IgD-negative memory B cell (primary cell): ENCODE measurements around the gene LARP4. TPM values are rescaled to one million over a fixed set of nuclear protein-coding genes. Genes with fewer than 3 reads are reported as not detected.
A peak's percentile ranks its signal among the peaks of the same experiment; 100 is the strongest.
"Not testable (repeated sequence)": the region's sequence is repeated elsewhere in the genome, so short reads cannot be mapped to it uniquely, and the experiment has no call there.

ENCODE experiments used
- H3K27ac Mint-ChIP-seq, 3 donors: one replicate each; pipeline ENCODE4 v1.8.0; 2020 to 2022; ENCODE audit warnings: mild to moderate bottlenecking in 3 of 3, mixed read lengths in 3 of 3, moderate library complexity in 1 of 3
- H3K27me3 Mint-ChIP-seq: one replicate; pipeline ENCODE4 v1.8.0; 2021; ENCODE audit warnings: mixed read lengths
- H3K36me3 Mint-ChIP-seq: one replicate; pipeline ENCODE4 v1.8.0; 2020; ENCODE audit warnings: mild to moderate bottlenecking, mixed read lengths
- H3K4me1 Mint-ChIP-seq, 3 donors: one replicate each; pipeline ENCODE4 v1.8.0; 2020 to 2022; ENCODE audit warnings: mixed read lengths in 3 of 3, mild to moderate bottlenecking in 1 of 3
- H3K4me3 Mint-ChIP-seq, 4 donors: one replicate each; pipeline ENCODE4 v1.8.0; 2020 to 2022; ENCODE audit warnings: mild to moderate bottlenecking in 4 of 4, mixed read lengths in 4 of 4, moderate library complexity in 3 of 4
- H3K9me3 Mint-ChIP-seq, 3 donors: one replicate each; pipeline ENCODE4 v1.8.0; 2020 to 2021; ENCODE audit warnings: mixed read lengths in 3 of 3, mild to moderate bottlenecking in 1 of 3
- polyA plus RNA-seq: library from polyadenylated mRNA; unstranded; fragments of 300-500 nt; fragmentation: Illumina TruSeq; gene quantifications from one replicate; pipeline ENCODE4 v1.2.3, GENCODE V29; 2021

The LARP4 gene
- polyA plus RNA-seq, 1 donor from 2014 or later, result 21.3 TPM

GRCh38 chr12:50519353-50519752 lies 118.7 kb downstream of the LARP4 start:
- H3K36me3 Mint-ChIP-seq, result peaks cover 8% of the 10 kb centered on the region
- no peaks in the 10 kb centered on the region for H3K27me3 Mint-ChIP-seq
- H3K9me3 Mint-ChIP-seq, result no peaks in the 10 kb centered on the region
- H3K27ac Mint-ChIP-seq, result peak overlapping the region in 2 of 3 donors; percentile 20 to 93
- H3K4me3 Mint-ChIP-seq, result peak overlapping the region in 2 of 4 donors; percentile 63 to 79
- H3K4me1 Mint-ChIP-seq, result peaks cover 32 to 46% (median 46%) of the 10 kb centered on the region in 3 donors

- peaks cover 8% of the 10 kb centered on the region for H3K36me3 Mint-ChIP-seq
- H3K9me3 Mint-ChIP-seq, result no peaks in the 10 kb centered on the region
- peak overlapping the region; percentile 84 to 95 (median 93) for H3K27ac Mint-ChIP-seq
- peak overlapping the region; percentile 60 to 83 (median 70) for H3K4me3 Mint-ChIP-seq
- peaks cover 24 to 41% (median 40%) of the 10 kb centered on the region in 3 donors for H3K4me1 Mint-ChIP-seq
- no peaks in the 10 kb centered on the region for H3K27me3 Mint-ChIP-seq
Measured at GRCh38 chr12:50520416-50521207, 119.9 kb downstream of the LARP4 start.

DNA sequence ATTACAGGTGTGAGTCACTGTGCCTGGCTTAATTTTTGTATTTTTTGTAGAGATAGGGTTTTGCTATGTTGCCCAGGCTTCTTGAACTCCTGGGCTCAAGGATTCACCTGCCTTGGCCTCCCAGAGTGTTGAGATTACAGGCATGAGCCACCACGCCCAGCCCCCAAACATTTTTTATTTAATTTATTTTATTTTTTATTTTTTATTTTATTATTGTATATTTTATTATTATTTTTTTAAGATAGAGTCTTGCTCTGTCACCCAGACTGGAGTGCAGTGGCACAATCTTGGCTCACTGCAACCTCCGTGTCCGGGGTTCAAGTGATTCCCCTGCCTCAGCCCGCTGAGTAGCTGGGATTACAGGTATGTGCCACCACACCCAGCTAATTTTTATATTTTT lies 121.1 kb downstream of the LARP4 start:
- Mint-ChIP-seq H3K4me1 (peaks cover 31 to 44% (median 40%) of the 10 kb centered on the region in 3 donors), H3K36me3 (peaks cover 14% of the 10 kb centered on the region)
- H3K27me3 Mint-ChIP-seq, H3K9me3 Mint-ChIP-seq, H3K4me3 Mint-ChIP-seq, H3K27ac Mint-ChIP-seq: not testable (repeated sequence)

- H3K4me1 Mint-ChIP-seq, result peaks cover 37 to 52% (median 41%) of the 10 kb centered on the region in 3 donors
- H3K36me3 Mint-ChIP-seq, result peaks cover 14% of the 10 kb centered on the region
- no peak overlapping the region for H3K4me3 Mint-ChIP-seq
- H3K27me3 Mint-ChIP-seq, result no peaks in the 10 kb centered on the region
- peak overlapping the region in 1 of 3 donors; percentile 2 for H3K27ac Mint-ChIP-seq
- no peaks in the 10 kb centered on the region for H3K9me3 Mint-ChIP-seq
Measured at GRCh38 chr12:50523772-50524171, 123.1 kb downstream of the LARP4 start.

- H3K4me1 Mint-ChIP-seq, result peaks cover 43 to 53% (median 44%) of the 10 kb centered on the region in 3 donors
- no peaks in the 10 kb centered on the region for H3K27me3 Mint-ChIP-seq
- H3K9me3 Mint-ChIP-seq, result no peaks in the 10 kb centered on the region
- H3K27ac Mint-ChIP-seq, result peak overlapping the region in 1 of 3 donors; percentile 2
- peak overlapping the region in 1 of 4 donors; percentile 77 for H3K4me3 Mint-ChIP-seq
- H3K36me3 Mint-ChIP-seq, result peaks cover 14% of the 10 kb centered on the region
Measured at GRCh38 chr12:50524621-50525020, 123.9 kb downstream of the LARP4 start.

DNA sequence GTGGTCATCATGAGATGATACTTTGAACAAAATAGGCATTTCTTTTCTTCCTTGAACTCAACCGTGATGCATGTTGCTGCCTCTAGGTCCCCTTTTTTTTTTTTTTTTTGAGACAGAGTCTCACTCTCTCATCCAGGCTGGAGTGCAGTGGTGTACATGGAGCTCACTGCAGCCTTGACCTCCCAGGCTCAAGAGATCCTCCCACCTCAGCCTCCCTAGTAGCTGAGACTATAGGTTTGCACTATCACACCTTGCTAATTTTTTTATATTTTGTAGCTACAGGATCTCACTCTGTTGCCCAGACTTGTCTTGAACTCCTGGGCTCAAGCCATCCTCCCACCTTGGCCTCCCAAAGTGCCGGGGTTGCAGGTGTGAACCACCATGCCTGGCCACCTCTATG lies 124.7 kb downstream of the LARP4 start:
- H3K4me1 Mint-ChIP-seq, result peaks cover 37 to 47% (median 40%) of the 10 kb centered on the region in 3 donors
- H3K4me3 Mint-ChIP-seq, result peak overlapping the region in 2 of 4 donors; percentile 67 to 85
- H3K27ac Mint-ChIP-seq, result peak overlapping the region; percentile 32 to 65 (median 39)
- peaks cover 14% of the 10 kb centered on the region for H3K36me3 Mint-ChIP-seq
- no peaks in the 10 kb centered on the region for H3K27me3 Mint-ChIP-seq
- H3K9me3 Mint-ChIP-seq, result no peaks in the 10 kb centered on the region

DNA sequence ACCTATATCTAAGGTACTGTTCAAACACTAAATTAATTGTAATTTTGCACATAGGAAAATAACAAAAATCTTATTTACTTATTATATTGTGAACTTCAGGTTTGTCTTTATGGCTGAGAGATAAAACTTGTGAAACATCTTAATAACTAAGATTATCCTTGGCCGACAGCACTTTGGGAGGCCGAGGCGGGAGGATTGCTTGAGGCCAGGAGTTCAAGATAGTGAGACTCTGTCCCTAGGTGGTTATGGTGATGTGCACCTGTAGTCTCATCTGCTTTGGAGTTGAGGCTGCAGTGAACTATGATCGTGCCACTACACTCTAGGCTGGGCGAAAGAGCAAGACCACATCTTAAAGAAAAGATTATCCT lies 126.7 kb downstream of the LARP4 start:
- no peaks in the 10 kb centered on the region for H3K9me3 Mint-ChIP-seq
- peak overlapping the region in 2 of 3 donors; percentile 25 to 72 for H3K27ac Mint-ChIP-seq
- H3K27me3 Mint-ChIP-seq, result no peaks in the 10 kb centered on the region
- H3K4me3 Mint-ChIP-seq, result no peak overlapping the region
- peaks cover 14% of the 10 kb centered on the region for H3K36me3 Mint-ChIP-seq
- H3K4me1 Mint-ChIP-seq, result peaks cover 33 to 43% (median 34%) of the 10 kb centered on the region in 3 donors

DNA sequence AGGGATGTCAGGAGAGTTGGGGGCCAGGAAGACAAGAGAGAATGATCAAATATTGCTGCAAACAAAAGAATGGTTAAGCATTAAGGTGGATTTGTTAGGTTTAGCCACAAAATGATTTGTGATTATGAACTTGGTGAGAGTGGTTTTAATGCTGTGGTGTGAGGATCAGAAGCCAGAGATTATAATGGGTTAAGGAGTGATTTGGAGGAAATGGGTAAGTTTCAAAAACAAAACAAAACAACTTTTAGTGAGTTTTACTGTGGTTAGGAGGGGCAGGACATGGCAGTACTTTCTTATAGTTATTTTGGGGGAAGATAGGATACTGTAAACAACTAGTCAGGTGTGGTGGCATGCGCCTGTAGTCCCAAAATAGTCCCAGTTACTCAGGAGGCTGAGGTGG lies 128.1 kb downstream of the LARP4 start:
- H3K27me3 Mint-ChIP-seq, result no peaks in the 10 kb centered on the region
- peaks cover 30 to 39% (median 30%) of the 10 kb centered on the region in 3 donors for H3K4me1 Mint-ChIP-seq
- H3K36me3 Mint-ChIP-seq, result peaks cover 8% of the 10 kb centered on the region
- H3K4me3 Mint-ChIP-seq, result peak overlapping the region in 2 of 4 donors; percentile 30 to 47
- peak overlapping the region; percentile 5 to 42 (median 10) for H3K27ac Mint-ChIP-seq
- no peaks in the 10 kb centered on the region for H3K9me3 Mint-ChIP-seq

DNA sequence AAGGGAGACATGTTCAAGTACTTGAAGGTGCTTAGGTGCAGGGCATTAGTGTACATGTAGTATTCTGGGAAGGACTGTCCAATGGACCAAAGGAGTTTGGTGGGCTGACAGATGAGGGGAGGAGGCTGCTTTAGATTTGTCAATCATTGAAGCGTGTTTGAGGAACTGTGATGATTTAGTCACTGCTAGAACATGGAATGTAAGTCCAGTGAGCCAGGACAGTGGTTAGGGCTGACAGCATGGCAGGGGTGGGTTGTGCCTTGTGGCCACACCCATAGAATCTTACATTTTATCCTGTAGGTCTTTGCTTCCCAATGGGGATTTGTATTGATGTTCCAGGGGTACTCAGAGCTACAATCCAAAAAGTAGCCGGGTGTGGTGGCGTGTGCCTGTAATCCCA lies 128.7 kb downstream of the LARP4 start:
- H3K36me3 Mint-ChIP-seq, result peaks cover 6% of the 10 kb centered on the region

More for the DNA sequence above, 128.7 kb downstream of the LARP4 start:
- H3K27ac Mint-ChIP-seq, result peak overlapping the region; percentile 5 to 42 (median 10)
- no peaks in the 10 kb centered on the region for H3K27me3 Mint-ChIP-seq
- peak overlapping the region in 1 of 4 donors; percentile 0 for H3K4me3 Mint-ChIP-seq
- H3K9me3 Mint-ChIP-seq, result no peaks in the 10 kb centered on the region
- H3K4me1 Mint-ChIP-seq, result peaks cover 25 to 36% (median 26%) of the 10 kb centered on the region in 3 donors

Other genes with a start within 250 kb of the LARP4 start
- 30.7 TPM for gene CERS5, start 233.5 kb upstream of the LARP4 start, polyA plus RNA-seq
- gene LIMA1, start 117.4 kb upstream of the LARP4 start, polyA plus RNA-seq, result 1.5 TPM
- gene FAM186A, start 4.3 kb upstream of the LARP4 start, polyA plus RNA-seq, result not detected
- 16.4 TPM for gene DIP2B, start 104.1 kb downstream of the LARP4 start, polyA plus RNA-seq